GM21515 (cell line): ENCODE results near the gene NCOA7.
"Not testable (repeated sequence)": the region's sequence is repeated elsewhere in the genome, so short reads cannot be mapped to it uniquely, and the experiment has no call there.

Source experiments
- ATAC-seq: cut with Tn5 transposase; IDR thresholded peaks from one replicate; pipeline ENCODE4 v1.9.1; 2021; ENCODE audit not compliant: unreplicated experiment

The NCOA7 gene

GRCh38 chr6:125913864-125914351 is 123.1 kb downstream of the NCOA7 start:
- ATAC-seq, result no peak

GRCh38 chr6:125918230-125918629 is 127.5 kb downstream of the NCOA7 start:
- no peak for ATAC-seq

GRCh38 chr6:125918681-125919566 is 128.2 kb downstream of the NCOA7 start:
- ATAC-seq, result peak; percentile 98

GRCh38 chr6:125919618-125920017 is 128.9 kb downstream of the NCOA7 start:
- no peak for ATAC-seq

GRCh38 chr6:125922322-125922860 is 131.6 kb downstream of the NCOA7 start:
- ATAC-seq, result no peak

- no peak for ATAC-seq
These were observed 132.7 kb downstream of the NCOA7 start for GRCh38 chr6:125923366-125923877.

- ATAC-seq, result no peak
These were observed 133.4 kb downstream of the NCOA7 start for GRCh38 chr6:125924169-125924568.

- no peak for ATAC-seq
These were observed 134.1 kb downstream of the NCOA7 start for GRCh38 chr6:125924697-125925358.

- no peak for ATAC-seq
These were observed 136.0 kb downstream of the NCOA7 start for GRCh38 chr6:125926711-125927110.

- no peak for ATAC-seq
These were observed 137.0 kb downstream of the NCOA7 start for GRCh38 chr6:125927761-125928160.

- ATAC-seq, result no peak
These were observed 140.1 kb downstream of the NCOA7 start for GRCh38 chr6:125930765-125931418.

GRCh38 chr6:125931733-125932450 is 141.1 kb downstream of the NCOA7 start:
- no peak for ATAC-seq

GRCh38 chr6:125932451-125932795 is 141.7 kb downstream of the NCOA7 start:
- ATAC-seq, result no peak

GRCh38 chr6:125935520-125935919 is 144.8 kb downstream of the NCOA7 start:
- not testable (repeated sequence) for ATAC-seq

GRCh38 chr6:125939026-125939425 is 148.3 kb downstream of the NCOA7 start:
- no peak for ATAC-seq

- no peak for ATAC-seq
These were observed 149.0 kb downstream of the NCOA7 start for GRCh38 chr6:125939791-125940190.

GRCh38 chr6:125940247-125941041 is 149.7 kb downstream of the NCOA7 start:
- ATAC-seq, result no peak

- no peak for ATAC-seq
These were observed 152.1 kb downstream of the NCOA7 start for GRCh38 chr6:125942672-125943527.
